Neural cell (in vitro differentiated cells): ENCODE measurements around the gene CPEB3. TPM values are rescaled to one million over a fixed set of nuclear protein-coding genes. Genes with fewer than 3 reads are reported as not detected.

Experiments used
- H2AFZ ChIP-seq: fragments of 200-600, 300-800 bp; sonication (generic), shearing (Covaris generic); 2 replicates; pipeline ENCODE4 v1.6.0; 2014; ENCODE audit warnings: low read depth, mild to moderate bottlenecking, antibody characterized with exemption, low read length, moderate library complexity
- H3F3A ChIP-seq: fragments of 200-600 bp; shearing (Covaris generic); 2 replicates; pipeline ENCODE4 v1.6.1; 2016; ENCODE audit warnings: mild to moderate bottlenecking, moderate library complexity, mixed read lengths, antibody characterized with exemption, low read length; ENCODE audit not compliant: insufficient read depth, poor library complexity, severe bottlenecking
- H3K27ac ChIP-seq: fragments of 200-600, 300-800 bp; sonication (generic), shearing (Covaris generic); 2 replicates; pipeline ENCODE4 v1.5.1; 2014; ENCODE audit warnings: mild to moderate bottlenecking, low read length, moderate library complexity
- H3K27me3 ChIP-seq: fragments of 300-800, 200-600 bp; sonication (generic), shearing (Covaris generic); 2 replicates; pipeline ENCODE4 v1.6.0; 2014; ENCODE audit warnings: mild to moderate bottlenecking, low read depth, low read length, moderate library complexity; ENCODE audit not compliant: insufficient read depth
- H3K36me3 ChIP-seq: fragments of 300-800, 200-600 bp; sonication (generic), shearing (Covaris generic); 2 replicates; pipeline ENCODE4 v1.5.1; 2014; ENCODE audit warnings: mild to moderate bottlenecking, antibody characterized with exemption, low read length, moderate library complexity; ENCODE audit not compliant: insufficient read depth
- H3K4me2 ChIP-seq: fragments of 300-800, 200-600 bp; sonication (generic), shearing (Covaris generic); 2 replicates; pipeline ENCODE4 v1.6.0; 2014; ENCODE audit warnings: mild to moderate bottlenecking, low read length
- H3K4me3 ChIP-seq: fragments of 300-800, 200-600 bp; sonication (generic), shearing (Covaris generic); 2 replicates; pipeline ENCODE4 v1.5.1; 2014; ENCODE audit warnings: mild to moderate bottlenecking, low read length, moderate library complexity
- H3K79me2 ChIP-seq: fragments of 200-600 bp; shearing (Covaris generic); replicated peaks from 2 replicates; pipeline ENCODE4 v1.6.0; 2014; ENCODE audit warnings: mild to moderate bottlenecking, low read length, moderate library complexity; ENCODE audit not compliant: insufficient read depth
- H3K9ac ChIP-seq: fragments of 300-800, 200-600 bp; sonication (generic), shearing (Covaris generic); 2 replicates; pipeline ENCODE4 v1.6.1; 2016; ENCODE audit warnings: mild to moderate bottlenecking, low read length, mixed read lengths
- H3K9me2 ChIP-seq: fragments of 200-600 bp; shearing (Covaris generic); 2 replicates; pipeline ENCODE4 v1.6.1; 2016; ENCODE audit warnings: mild to moderate bottlenecking, low read length, mixed read lengths; ENCODE audit not compliant: insufficient read depth
- H3K9me3 ChIP-seq: fragments of 200-600, 300-800 bp; sonication (generic), shearing (Covaris generic); 2 replicates; pipeline ENCODE4 v1.6.1; 2016; ENCODE audit warnings: mild to moderate bottlenecking, mixed run types, low read length, moderate library complexity, mixed read lengths
- H4K20me1 ChIP-seq: fragments of 200-600 bp; shearing (Covaris generic); 2 replicates; pipeline ENCODE4 v1.6.1; 2016; ENCODE audit warnings: mild to moderate bottlenecking, mixed run types; ENCODE audit not compliant: insufficient read depth
- EP300 ChIP-seq: fragments of 450-650 bp; conservative IDR thresholded peaks from 2 replicates; pipeline ENCODE4 v1.6.1; 2014; ENCODE audit warnings: antibody characterized with exemption, mild to moderate bottlenecking, moderate library complexity; ENCODE audit not compliant: poor library complexity, severe bottlenecking
- EZH2 ChIP-seq: fragments of 200-600, 300-800 bp; shearing (Covaris generic), sonication (generic); IDR thresholded peaks from 2 replicates; pipeline ENCODE4 v1.6.1; 2014; ENCODE audit warnings: antibody characterized with exemption, low read length, borderline replicate concordance, mild to moderate bottlenecking; ENCODE audit not compliant: insufficient read depth, poor library complexity, severe bottlenecking
- MXI1 ChIP-seq: fragments of 450-650 bp; conservative IDR thresholded peaks from 2 replicates; pipeline ENCODE4 v1.6.1; 2014; ENCODE audit warnings: antibody characterized with exemption, mild to moderate bottlenecking; ENCODE audit not compliant: poor library complexity, severe bottlenecking
- POLR2AphosphoS5 ChIP-seq: IDR thresholded peaks from 2 replicates; pipeline ENCODE4 v1.6.1; 2012
- RAD21 ChIP-seq: fragments of 450-650 bp; conservative IDR thresholded peaks from 2 replicates; pipeline ENCODE4 v1.6.1; 2014; ENCODE audit warnings: antibody characterized with exemption, mild to moderate bottlenecking, moderate library complexity
- SMC3 ChIP-seq: fragments of 450-650 bp; conservative IDR thresholded peaks from 2 replicates; pipeline ENCODE4 v1.6.1; 2014; ENCODE audit warnings: antibody characterized with exemption, mild to moderate bottlenecking, moderate library complexity; ENCODE audit not compliant: poor library complexity
- TAF1 ChIP-seq: IDR thresholded peaks from 2 replicates; pipeline ENCODE4 v1.6.1; 2012; ENCODE audit warnings: low read depth
- polyA plus RNA-seq: library from polyadenylated mRNA; depleted of rRNA; stranded (reverse); fragments of >200 nt; gene quantifications from 2 replicates; pipeline ENCODE4 v1.2.3, GENCODE V29; 2014
- TF ChIP-seq, protein P1 (sequence below): fragments of 450-650 bp; IDR thresholded peaks from 2 replicates; pipeline ENCODE4 v1.5.1; 2014; ENCODE audit warnings: antibody characterized with exemption, mild to moderate bottlenecking, moderate library complexity; ENCODE audit not compliant: poor library complexity, severe bottlenecking
- TF ChIP-seq, protein P2 (sequence below): IDR thresholded peaks from 2 replicates; pipeline ENCODE4 v1.6.1; 2012; ENCODE audit warnings: borderline replicate concordance

The CPEB3 gene
- polyA plus RNA-seq, 1 donor from 2014 or later: 20.0 TPM

DNA sequence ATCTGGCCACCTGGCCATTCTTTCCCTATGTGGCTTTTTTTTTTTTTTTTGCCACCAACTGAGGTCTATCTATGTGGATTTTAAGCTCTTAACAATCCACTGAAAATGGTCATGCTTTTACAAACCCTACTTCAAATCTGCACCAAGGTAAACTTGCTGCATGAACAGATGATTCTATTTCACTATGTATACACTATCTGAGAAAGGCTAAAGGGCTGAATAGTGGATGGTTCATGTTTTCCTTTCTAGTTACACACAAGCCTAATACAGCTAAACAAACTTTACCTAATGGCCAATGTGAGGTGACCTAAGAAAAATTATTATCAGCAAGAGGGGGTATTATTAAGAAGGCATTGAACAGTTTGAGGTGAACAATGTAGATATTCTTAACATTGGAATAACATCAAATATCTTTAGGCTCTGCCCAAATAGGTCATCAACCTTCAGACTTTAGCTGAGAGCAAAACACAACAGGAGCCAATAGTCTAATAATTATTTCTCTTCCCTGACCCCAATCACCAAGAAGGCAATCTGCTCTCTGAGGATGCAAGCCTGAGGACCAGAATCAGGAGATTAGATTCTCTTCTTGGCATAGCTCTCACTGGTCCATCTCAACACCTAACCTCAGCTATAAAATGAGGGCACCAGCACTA is 160.1 kb downstream of the CPEB3 start:
- H3K4me3 ChIP-seq: no peak overlapping the region
- H3K4me2 ChIP-seq: no peak overlapping the region
- TF ChIP-seq TAF1 (no peak), MXI1 (no peak), SMC3 (no peak), RAD21 (no peak), POLR2AphosphoS5 (no peak), EZH2 (no peak), EP300 (no peak)
- TF ChIP-seq, protein P1, sequence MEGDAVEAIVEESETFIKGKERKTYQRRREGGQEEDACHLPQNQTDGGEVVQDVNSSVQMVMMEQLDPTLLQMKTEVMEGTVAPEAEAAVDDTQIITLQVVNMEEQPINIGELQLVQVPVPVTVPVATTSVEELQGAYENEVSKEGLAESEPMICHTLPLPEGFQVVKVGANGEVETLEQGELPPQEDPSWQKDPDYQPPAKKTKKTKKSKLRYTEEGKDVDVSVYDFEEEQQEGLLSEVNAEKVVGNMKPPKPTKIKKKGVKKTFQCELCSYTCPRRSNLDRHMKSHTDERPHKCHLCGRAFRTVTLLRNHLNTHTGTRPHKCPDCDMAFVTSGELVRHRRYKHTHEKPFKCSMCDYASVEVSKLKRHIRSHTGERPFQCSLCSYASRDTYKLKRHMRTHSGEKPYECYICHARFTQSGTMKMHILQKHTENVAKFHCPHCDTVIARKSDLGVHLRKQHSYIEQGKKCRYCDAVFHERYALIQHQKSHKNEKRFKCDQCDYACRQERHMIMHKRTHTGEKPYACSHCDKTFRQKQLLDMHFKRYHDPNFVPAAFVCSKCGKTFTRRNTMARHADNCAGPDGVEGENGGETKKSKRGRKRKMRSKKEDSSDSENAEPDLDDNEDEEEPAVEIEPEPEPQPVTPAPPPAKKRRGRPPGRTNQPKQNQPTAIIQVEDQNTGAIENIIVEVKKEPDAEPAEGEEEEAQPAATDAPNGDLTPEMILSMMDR: no peak
- TF ChIP-seq, protein P2, sequence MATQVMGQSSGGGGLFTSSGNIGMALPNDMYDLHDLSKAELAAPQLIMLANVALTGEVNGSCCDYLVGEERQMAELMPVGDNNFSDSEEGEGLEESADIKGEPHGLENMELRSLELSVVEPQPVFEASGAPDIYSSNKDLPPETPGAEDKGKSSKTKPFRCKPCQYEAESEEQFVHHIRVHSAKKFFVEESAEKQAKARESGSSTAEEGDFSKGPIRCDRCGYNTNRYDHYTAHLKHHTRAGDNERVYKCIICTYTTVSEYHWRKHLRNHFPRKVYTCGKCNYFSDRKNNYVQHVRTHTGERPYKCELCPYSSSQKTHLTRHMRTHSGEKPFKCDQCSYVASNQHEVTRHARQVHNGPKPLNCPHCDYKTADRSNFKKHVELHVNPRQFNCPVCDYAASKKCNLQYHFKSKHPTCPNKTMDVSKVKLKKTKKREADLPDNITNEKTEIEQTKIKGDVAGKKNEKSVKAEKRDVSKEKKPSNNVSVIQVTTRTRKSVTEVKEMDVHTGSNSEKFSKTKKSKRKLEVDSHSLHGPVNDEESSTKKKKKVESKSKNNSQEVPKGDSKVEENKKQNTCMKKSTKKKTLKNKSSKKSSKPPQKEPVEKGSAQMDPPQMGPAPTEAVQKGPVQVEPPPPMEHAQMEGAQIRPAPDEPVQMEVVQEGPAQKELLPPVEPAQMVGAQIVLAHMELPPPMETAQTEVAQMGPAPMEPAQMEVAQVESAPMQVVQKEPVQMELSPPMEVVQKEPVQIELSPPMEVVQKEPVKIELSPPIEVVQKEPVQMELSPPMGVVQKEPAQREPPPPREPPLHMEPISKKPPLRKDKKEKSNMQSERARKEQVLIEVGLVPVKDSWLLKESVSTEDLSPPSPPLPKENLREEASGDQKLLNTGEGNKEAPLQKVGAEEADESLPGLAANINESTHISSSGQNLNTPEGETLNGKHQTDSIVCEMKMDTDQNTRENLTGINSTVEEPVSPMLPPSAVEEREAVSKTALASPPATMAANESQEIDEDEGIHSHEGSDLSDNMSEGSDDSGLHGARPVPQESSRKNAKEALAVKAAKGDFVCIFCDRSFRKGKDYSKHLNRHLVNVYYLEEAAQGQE: no peak
- no peak overlapping the region for H3K9ac ChIP-seq
- no peaks in the 10 kb centered on the region for H3K36me3 ChIP-seq
- no peaks in the 10 kb centered on the region for H3K9me2 ChIP-seq
- H3K9me3 ChIP-seq: no peaks in the 10 kb centered on the region
- no peaks in the 10 kb centered on the region for H4K20me1 ChIP-seq
- no peaks in the 10 kb centered on the region for H3K79me2 ChIP-seq
- no peaks in the 10 kb centered on the region for H3F3A ChIP-seq
- no peak overlapping the region for H3K27ac ChIP-seq
- no peak overlapping the region for H2AFZ ChIP-seq
- no peaks in the 10 kb centered on the region for H3K27me3 ChIP-seq

GRCh38 chr10:92126100-92126650 is 164.7 kb downstream of the CPEB3 start:
- no peak overlapping the region for H3K9ac ChIP-seq
- no peaks in the 10 kb centered on the region for H3K36me3 ChIP-seq
- no peaks in the 10 kb centered on the region for H4K20me1 ChIP-seq
- no peaks in the 10 kb centered on the region for H3F3A ChIP-seq
- no peak overlapping the region for H3K4me2 ChIP-seq
- no peaks in the 10 kb centered on the region for H3K27me3 ChIP-seq
- H3K27ac ChIP-seq: no peak overlapping the region
- H2AFZ ChIP-seq: no peak overlapping the region
- no peaks in the 10 kb centered on the region for H3K9me2 ChIP-seq
- no peaks in the 10 kb centered on the region for H3K9me3 ChIP-seq
- TF ChIP-seq EP300 (no peak), MXI1 (no peak), POLR2AphosphoS5 (no peak), EZH2 (no peak), RAD21 (no peak), TAF1 (no peak), SMC3 (no peak)
- TF ChIP-seq, protein P1: no peak
- TF ChIP-seq, protein P2: no peak
- no peaks in the 10 kb centered on the region for H3K79me2 ChIP-seq
- no peak overlapping the region for H3K4me3 ChIP-seq
